ENCODE measurements around the gene SV2B.

GRCh38 chr15:91261345-91261744, 161.3 kb downstream of the SV2B start:
- TF ChIP-seq CTCF (IDR thresholded peaks at IDR 0.05) (no peak), POLR2AphosphoS5 (IDR thresholded peaks at IDR 0.05) (no peak)

All from upper lobe of left lung (tissue), 4 donors.